PFSK-1 (cell line): ENCODE measurements around the gene ANXA3.

Source experiments
- FOXP2 ChIP-seq: optimal IDR thresholded peaks from 2 replicates; pipeline ENCODE3; 2011; ENCODE audit warnings: borderline replicate concordance, control low read depth, inconsistent platforms; ENCODE audit not compliant: insufficient read depth; ENCODE audit errors: extremely low read length, extremely low read depth
- POLR2AphosphoS5 ChIP-seq: IDR thresholded peaks from 2 replicates; pipeline ENCODE4 v1.6.1; 2012; ENCODE audit warnings: low read depth, mild to moderate bottlenecking, control low read depth, low read length, moderate library complexity
- SIN3A ChIP-seq: IDR thresholded peaks from 2 replicates; pipeline ENCODE4 v1.6.1; 2012; ENCODE audit warnings: mild to moderate bottlenecking, low read length, moderate library complexity, borderline replicate concordance; ENCODE audit not compliant: insufficient read depth
- TAF1 ChIP-seq: IDR thresholded peaks from 2 replicates; pipeline ENCODE4 v1.6.1; 2012; ENCODE audit warnings: low read length, control low read depth, borderline replicate concordance; ENCODE audit not compliant: insufficient read depth
- TF ChIP-seq, protein P1 (sequence below), 2 experiments: IDR thresholded peaks; 2 replicates each; pipeline versions ENCODE4 v1.6.1 to v1.8.0; 2011 to 2012; ENCODE audit warnings: low read depth in 2 of 2, low read length in 2 of 2, control low read depth in 1 of 2, inconsistent platforms in 1 of 2, mild to moderate bottlenecking in 1 of 2, moderate library complexity in 1 of 2; ENCODE audit not compliant: insufficient read depth in 1 of 2

Gene ANXA3

GRCh38 chr4:78650106-78651024, 98.8 kb downstream of the ANXA3 start:
- TF ChIP-seq POLR2AphosphoS5 = no peak
- TF ChIP-seq SIN3A = no peak
- TF ChIP-seq, protein P1, sequence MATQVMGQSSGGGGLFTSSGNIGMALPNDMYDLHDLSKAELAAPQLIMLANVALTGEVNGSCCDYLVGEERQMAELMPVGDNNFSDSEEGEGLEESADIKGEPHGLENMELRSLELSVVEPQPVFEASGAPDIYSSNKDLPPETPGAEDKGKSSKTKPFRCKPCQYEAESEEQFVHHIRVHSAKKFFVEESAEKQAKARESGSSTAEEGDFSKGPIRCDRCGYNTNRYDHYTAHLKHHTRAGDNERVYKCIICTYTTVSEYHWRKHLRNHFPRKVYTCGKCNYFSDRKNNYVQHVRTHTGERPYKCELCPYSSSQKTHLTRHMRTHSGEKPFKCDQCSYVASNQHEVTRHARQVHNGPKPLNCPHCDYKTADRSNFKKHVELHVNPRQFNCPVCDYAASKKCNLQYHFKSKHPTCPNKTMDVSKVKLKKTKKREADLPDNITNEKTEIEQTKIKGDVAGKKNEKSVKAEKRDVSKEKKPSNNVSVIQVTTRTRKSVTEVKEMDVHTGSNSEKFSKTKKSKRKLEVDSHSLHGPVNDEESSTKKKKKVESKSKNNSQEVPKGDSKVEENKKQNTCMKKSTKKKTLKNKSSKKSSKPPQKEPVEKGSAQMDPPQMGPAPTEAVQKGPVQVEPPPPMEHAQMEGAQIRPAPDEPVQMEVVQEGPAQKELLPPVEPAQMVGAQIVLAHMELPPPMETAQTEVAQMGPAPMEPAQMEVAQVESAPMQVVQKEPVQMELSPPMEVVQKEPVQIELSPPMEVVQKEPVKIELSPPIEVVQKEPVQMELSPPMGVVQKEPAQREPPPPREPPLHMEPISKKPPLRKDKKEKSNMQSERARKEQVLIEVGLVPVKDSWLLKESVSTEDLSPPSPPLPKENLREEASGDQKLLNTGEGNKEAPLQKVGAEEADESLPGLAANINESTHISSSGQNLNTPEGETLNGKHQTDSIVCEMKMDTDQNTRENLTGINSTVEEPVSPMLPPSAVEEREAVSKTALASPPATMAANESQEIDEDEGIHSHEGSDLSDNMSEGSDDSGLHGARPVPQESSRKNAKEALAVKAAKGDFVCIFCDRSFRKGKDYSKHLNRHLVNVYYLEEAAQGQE (IDR thresholded peaks at IDR 0.05; ENCODE audit: insufficient read depth in 1 of 2, low read depth in 2 of 2, low read length in 2 of 2) = no peak
- no peak for TF ChIP-seq TAF1
- no peak for TF ChIP-seq FOXP2

DNA sequence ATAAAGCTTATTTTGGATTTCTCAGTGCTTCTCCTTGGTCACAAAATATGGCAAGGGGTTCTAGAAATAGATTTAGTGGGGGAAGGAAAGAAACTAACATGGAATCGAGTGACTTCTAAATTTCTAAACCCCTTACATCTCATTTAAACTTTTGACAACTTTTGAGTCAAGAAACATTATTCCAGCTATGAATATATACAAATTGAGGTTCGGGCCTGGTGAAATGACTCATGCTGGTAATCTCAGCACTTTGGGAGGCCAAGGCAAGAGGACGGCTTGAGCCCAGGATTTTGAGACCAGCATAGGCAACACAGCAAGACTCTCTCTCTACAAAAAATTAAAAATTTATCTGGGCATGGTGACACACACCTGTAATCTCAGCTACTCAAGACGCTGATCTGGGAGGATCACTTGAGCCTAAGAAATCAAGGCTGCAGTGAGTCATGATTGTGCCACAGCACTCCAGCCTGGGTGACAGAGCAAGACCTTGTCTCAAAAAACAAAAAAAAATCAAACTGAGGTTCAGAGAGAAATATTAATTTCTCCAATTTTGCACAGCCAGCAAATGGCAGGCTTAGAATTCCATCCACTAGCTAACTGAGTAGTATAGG, 99.8 kb downstream of the ANXA3 start:
- TF ChIP-seq POLR2AphosphoS5 (no peak), TAF1 (no peak), FOXP2 (no peak), SIN3A (no peak)
- TF ChIP-seq, protein P1 (IDR thresholded peaks at IDR 0.05; ENCODE audit: insufficient read depth in 1 of 2, low read depth in 2 of 2, low read length in 2 of 2) = no peak

DNA sequence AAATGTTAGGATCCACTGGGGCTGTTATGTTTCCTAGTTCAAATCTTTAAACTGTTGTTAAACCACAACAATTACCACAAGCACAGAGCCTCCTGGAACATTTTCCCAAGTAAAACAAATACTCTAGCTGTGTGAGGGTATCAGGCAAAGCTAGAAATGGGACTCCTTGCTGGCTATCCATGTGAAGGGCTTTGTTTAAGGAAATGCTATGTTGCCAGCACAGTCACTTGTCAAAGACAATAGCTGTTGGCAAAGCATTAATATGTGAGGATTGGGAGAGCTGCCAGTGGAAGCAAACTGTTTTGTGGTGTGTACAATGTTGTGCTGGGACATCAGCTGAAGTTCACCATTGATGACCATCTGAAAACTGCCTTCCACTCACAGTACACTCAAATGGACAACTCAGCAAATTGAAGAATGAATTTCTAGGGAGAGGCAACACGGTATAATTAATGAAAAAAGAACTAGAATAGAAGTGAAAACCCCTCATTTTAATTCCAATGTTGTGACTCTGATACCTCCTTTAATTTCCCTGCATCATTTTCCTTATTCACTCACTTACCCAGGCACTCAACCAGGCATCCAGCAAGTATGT, 100.8 kb downstream of the ANXA3 start:
- no peak for TF ChIP-seq TAF1
- no peak for TF ChIP-seq POLR2AphosphoS5
- TF ChIP-seq, protein P1 (IDR thresholded peaks at IDR 0.05; ENCODE audit: insufficient read depth in 1 of 2, low read depth in 2 of 2, low read length in 2 of 2) = no peak
- no peak for TF ChIP-seq SIN3A
- no peak for TF ChIP-seq FOXP2

DNA sequence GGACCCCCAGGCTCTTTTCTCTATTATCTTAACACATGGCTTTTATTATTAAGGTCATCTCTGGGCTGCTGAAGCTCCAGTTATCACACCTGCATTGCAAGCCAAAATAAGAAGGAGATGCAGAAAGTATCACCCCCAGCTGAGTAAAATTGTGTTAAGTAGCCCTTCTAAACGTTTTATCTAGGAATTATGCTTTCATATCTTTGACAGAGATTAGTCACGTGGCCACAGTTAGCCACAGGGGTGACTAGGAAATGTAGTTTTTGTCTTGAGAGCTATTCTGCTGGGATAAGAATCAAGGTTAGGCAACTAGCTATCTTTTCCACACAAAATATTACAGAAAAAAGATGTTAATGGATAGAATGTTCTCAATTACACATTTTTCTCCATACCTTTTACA, 102.1 kb downstream of the ANXA3 start:
- TF ChIP-seq TAF1 (no peak), FOXP2 (no peak), SIN3A (no peak), POLR2AphosphoS5 (no peak)
- TF ChIP-seq, protein P1 (IDR thresholded peaks at IDR 0.05; ENCODE audit: insufficient read depth in 1 of 2, low read depth in 2 of 2, low read length in 2 of 2) = no peak
